GM18508 (cell line): Measurements from ENCODE around the gene P4HB.

Source experiments
- ATAC-seq: cut with Tn5 transposase; IDR thresholded peaks from one replicate; pipeline ENCODE4 v1.9.1; 2021; ENCODE audit warnings: moderate number of reproducible peaks; ENCODE audit not compliant: insufficient read depth, unreplicated experiment

P4HB gene

DNA sequence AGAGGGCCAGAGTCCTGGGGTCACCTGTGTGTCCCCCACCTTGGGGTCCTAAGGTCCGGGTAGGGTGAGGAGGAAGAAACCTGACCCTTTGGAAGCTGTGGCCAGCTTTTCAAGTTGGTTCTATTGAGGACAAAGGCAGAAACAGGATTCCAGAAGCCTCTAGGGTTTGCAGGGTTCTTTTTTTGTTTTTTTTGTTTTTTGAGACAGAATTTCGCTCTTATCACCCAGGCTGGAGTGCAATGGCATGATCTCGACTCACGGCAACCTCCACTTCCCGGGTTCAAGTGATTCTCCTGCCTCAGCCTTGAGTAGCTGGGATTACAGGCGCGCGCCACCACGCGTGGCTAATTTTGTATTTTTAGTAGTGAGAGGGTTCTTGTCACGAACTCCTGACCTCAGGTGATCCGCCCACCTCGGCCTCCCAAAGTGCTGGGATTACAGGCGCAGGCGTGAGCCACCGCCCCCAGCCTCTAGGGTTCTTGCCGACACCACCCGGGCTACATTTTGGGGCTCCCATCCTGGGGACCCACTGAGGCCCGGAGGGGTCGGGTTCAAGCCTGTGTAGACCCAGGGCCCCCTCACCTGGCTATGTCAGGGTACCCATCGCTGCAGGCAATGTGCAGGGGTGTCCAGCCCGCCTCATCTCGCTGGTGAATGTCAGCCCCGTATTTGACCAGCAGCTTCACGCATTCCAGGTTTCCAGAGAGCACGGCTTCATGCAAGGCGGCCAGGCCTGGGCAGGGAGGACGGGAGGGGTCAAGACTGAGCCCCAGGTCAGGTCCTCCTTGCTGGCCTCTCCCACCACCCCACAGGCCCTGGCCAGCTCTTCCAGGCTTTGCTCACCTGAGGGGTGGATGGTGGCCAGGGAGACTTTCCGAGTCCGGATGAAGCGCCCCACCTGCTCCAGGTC is 26.2 kb downstream of the P4HB start:
- no peak for ATAC-seq

DNA sequence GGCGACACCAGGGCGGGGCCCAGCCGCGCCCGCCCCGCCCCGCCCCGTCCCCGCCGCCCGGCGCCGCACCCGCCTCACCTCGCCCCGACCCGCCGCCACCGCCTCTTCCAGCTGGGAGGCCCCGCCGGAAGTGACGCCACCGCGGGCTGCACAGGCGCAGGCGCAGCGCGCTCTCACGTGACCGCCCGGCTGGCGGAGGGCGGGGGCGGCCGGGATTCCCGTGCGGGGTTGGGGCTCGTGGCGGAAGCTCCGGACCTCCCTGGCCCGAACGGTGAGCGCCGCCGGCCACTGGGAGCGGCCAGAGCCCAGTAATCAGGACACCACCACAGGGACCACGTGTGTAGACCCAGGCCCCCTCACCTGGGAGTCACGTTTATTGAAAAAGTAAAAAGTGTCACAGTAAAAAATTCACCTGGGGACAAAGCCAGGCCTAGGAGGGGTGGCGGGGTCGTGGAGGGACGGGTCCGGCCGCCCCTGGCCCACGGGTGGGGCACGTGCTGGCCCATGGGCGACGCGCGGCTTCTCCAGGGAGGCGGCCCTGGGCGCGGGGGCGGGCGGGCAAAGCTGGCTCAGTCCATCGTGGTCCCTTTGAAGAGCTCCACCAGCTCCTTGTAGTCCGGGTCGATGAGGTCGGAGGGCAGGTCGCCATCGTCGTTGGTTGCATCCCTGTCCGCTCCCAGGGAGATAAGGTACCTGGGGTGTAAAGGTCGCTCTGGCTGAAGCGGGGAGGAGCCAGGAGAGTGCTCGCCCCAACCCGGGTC is 27.0 kb downstream of the P4HB start, which contains the start of gene MCRIP1:
Gene MCRIP1, minus strand, starts transcription at position 132 of the 761 bp plus-strand sequence. CDS start 8,785 bp downstream, outside the sequence.
- ATAC-seq: no peak

DNA sequence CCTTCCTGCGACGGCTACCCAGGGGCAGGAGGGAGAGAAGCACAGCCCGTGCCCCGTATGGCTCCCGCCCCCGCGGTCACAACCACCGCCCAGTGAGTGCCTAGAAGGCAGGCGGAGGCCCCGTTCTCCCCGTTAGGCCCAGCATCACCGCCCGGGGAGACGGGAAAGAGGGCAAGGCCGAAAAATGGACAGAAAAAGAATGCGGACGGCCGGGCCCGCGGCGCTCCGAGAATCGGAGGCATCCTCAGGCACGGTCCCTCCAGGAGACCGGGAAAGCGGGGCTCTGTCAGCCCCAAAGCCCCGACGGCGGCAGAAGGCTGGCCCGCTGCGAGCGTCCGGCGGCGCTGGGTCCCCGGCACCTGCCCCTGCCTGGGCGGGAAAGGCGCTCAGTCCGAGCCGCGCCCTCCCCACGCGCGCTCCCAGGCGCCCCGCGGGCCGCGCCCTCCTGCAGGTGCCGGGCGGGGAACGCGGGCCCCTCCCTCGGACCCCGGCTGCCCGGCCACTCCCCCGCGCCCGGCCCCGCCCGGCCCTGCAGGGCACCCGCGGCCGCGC is 27.7 kb downstream of the P4HB start:
- ATAC-seq: no peak

DNA sequence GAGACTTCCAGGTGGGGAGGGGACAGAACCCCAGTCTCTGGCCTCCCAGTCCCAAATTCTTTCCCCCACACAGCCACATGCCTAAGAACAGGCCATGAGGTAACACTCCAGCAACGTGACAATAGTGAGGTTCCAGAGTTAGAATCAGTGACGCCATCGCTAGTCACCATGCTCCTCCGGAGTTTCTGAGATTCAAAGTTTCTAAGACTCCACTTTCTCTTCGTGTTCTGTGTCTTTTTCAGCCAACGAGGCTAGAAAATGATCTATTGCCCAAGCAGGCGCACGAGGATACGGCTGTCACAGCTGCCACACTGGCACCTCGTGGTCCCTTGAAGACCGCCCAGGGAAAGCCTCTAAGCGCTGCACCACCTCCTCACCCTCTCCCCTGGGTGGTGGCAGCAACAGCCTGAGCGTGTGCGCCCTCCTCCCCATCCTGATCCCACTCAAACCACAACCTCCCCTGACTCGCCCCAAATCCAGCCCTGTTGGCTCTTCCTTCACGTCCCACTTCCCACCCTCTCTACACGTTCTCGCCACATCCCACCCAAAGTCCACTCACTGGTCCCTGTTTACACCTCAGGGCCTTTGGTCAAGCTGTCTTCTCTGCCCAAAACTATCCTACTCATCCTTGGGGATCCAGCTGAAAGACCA is 28.3 kb downstream of the P4HB start:
- ATAC-seq: no peak

DNA sequence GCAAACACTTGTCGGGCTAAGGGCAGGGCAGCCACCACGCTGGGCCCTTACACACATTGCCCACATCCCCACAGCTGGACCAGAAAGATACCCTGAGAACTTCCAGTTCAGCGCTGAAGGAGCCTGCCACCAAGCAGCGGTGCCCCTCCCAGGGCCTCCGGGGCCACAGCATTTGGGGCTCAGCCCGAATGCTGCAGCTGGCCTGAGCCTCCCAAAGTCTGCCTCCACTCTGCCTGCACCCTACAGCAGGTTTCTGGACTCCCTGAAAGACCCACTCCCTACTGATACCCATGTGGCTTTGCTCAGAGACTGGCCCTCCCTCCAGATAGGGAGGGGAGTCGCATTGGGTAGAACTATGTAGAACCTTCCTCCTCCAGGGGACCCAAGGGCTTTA is 28.8 kb downstream of the P4HB start:
- ATAC-seq: no peak

DNA sequence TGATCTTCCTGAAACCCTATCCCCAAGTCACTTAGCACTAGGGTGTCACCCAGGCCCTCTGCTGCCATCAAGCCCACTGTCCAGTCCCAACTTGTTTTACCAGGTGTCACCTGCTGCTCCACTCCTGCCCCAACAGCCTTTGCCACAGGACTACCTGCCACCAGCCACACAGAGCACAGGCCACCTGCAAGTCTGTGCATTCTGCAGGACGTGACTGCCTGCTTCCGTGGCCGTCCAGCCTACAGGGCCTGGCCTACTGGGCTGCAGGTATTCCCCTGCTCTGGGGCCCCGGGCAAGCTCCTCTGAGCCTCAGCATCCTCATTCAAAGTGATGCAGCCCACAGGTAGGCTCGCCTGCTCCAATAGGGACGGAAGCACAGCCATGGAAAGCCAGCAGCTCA is 30.5 kb downstream of the P4HB start:
- ATAC-seq: no peak

DNA sequence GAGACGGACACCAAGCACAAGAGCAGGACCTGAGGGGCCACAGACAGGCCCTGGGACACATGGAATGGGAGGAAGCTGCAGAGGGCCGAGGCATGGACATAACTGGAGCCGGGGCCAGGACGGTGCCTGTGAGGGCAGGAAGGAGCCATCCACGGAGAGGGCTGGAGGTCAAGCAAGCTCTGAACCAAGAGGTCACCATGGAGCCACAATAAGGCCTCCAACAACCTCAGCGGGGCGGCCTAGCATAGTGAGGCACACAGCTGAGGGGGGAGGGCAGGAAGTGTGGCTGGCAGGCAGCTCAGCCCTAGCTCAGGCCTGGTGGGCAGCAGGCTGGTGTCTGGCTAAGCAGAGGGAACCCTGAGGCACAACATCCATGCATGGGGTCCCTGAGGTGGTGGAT is 31.7 kb downstream of the P4HB start:
- ATAC-seq: no peak

DNA sequence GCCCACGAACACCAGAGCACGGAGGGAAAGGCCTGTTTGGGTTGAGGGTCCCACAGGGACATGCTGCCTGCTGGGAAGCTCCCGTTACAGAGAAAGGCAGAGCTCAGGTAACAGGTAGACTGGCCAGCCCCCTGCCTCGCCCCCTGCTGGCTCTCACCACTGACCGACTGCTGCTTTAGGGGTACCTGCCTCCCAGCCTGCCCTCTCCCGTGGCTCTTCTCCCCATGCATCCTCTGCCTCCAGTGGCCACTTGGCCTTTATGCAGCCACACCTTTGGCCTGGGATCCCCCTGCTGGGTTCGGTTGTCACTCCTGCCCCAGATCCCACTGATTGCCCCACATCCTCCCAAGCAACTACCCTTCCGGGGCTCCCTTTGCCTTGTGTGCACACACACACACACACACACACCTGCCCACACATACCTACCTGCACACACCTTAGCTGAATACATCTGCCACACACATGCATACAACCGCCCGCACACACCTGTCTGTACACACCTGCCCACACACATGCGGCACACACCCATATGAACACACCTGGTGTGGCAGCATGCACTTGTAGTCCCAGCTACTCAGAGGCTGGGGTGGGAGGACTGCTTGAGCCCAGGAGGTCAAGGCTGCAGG is 34.4 kb downstream of the P4HB start:
- no peak for ATAC-seq

DNA sequence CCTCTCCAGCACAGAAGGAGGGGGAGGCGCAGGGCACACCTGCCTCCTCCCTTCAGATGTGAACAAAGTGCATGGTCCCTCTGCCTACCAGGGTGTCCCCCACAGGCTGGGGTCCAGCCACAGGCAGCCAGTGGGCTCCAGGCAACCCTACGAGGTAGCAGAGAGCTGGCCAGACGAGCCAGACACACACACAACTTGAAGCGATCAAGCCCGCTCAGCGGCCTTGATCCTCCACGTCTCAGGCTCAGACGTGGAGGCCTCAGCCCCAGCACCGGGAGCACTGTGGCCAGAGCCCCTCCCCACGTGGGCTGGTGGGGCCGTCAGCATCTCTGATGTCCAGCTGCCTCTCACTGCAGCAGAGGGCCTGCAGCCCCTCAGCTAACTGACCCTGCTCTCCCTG is 35.7 kb downstream of the P4HB start:
- ATAC-seq: no peak

DNA sequence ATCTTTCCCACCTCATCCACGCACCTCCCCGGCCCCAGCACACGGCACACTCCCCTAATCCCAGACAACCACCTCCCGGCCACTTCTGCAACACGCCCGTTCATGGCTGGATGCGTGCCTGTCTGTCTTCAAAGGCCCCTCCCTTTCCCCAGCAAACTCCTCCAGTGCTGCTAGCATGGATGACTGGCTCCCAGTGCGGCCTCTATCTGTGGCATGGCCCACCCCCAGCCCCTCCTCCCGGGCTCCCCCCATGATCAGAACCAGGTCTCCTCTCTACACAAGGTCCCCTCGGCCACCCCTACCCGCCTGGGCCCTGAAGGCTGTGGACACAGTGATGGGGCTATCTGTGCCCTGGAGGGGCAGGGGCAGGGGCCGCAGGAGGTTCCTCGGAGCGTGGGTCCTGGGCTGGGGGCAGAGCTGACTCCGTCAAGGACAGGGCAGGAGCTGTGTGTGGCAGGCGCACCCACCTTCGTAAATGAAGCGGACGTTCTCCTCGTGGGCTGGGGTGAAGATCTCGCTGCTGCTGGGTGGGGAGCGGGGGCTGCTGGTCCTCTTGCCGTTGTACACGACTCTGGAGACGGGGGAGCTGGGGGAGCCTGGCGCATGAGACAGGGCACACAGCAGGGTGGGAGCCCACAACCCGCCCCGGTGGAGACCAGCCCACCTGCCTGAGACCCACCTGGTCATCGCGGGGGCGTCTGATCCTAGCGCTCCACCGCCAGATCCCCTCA is 36.4 kb downstream of the P4HB start:
- no peak for ATAC-seq

DNA sequence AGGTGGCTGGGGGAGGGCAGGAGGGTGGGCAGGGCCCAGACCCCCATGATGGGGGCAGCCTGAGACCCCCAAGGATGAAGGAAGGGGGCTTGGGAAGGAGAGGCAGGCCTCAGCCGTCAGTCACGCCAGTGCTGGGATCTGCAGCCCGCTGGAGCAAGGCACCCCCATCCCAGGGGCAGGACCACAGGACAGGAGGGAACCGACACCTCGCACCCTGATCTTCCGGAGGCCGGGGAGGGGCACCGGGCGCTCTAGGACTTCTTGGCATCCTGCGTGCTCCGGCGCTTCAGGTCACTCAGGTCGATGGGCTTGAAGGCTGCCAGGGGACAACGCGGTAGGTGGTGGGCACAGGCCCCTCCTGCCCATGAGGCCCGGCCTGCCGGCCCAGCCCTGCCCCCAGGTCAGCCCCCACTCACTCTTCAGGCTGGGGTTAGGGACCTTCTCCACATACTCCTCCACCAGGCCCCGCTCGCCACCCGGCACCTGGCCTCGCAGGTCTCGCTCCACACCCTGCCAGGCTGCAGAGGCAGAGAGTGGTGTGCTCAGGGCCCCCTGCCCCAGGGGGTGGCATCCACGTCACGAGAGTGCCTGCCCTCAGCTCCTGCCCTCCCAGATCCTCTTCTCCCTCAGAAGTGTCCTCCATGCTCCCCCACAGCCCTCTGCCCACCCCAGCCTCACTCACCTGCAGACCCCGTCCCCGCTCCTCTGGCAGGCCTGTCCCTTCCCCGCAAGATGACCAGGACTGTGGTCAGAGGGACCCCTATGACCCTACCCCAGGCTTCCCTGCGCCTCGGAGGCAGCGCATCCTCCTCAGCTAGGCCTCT is 37.1 kb downstream of the P4HB start:
- no peak for ATAC-seq

DNA sequence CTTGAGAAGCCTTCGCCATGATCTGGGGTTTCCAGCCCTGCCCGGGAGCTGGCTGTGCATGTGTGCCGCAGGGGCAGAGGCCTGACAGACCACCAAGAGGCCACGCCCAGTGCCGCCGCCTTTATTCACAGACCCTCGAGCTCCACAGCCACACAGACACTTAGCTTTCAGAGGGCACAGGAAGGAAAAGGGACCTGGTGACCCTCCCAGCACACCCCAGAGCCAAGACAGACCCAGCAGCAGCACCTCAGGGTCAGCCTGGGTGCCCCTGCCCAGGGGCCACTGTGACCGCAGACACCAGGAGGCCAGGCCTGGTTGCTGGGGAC is 38.1 kb downstream of the P4HB start:
- no peak for ATAC-seq

DNA sequence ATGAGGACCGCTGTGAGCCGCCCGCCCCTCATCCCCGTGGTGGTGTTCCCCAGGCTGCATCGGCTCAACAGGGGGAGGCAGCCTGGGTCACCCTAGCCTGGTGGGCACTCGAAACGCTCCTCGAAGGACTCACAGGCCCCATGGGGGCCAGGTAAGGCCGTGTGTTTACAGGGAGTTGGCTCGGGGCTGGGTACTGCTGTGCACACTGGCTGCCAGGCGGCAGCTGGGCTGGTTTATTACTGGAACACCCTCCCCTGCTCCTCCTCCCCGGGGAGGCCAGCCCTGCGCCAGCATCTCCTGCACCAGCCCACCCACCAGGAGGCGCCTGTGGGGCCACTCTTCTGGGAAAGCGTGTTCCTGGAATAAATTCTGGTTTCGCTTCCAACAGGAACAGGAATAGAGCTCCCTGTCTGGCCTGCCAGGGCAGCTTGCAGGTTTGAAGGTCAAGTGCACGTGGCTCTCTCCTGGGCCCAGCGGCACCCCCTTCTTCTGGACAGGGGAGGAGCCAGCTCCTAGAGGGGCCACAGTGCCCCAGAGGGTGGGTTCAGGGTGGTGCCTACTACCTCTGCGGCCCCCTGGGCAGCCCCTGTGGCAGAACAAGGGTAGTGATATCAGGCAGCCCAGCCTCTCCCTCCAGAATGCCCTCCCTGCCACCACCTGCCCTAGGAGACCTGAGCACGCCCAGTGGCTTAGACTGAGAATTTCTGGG is 38.6 kb downstream of the P4HB start:
- ATAC-seq: no peak

DNA sequence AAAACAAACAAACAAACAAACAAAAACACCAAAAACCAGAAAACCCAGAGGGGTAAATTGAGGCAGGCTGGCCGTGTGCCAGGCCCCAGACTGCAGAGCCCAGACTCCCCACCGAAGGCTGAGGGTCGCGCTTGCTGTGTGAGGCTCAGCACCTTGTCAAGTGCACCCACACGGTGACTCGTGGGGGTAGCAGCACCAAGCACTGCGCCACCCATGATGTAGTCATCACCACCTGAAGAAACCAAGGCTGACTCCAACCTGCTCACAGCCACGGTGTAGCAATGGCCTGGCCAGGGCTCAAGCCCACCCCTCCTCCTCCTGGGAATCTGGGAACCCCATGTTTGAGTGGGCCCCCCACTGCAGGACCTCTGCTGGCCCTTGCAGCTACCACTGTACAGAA is 39.2 kb downstream of the P4HB start:
- ATAC-seq: no peak

DNA sequence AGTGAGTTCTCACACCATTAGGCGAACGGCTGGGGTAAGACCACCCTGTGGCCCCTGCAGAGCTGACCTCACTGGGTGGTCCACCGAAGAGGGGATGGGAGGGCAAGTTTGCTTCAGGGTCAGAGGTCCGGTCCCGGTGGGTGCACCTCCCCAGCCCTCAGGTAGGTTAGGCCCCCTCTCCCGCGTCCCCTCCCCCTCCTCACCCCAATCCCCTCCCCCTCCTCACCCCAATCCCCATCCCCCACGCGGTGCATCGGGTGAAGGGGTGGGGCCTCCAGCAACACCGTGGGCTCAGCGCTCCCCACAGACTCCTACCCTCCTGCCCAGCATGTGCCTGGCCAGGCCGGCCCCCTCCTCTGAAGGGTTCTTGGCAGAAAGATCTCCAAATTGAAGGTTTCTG is 40.6 kb downstream of the P4HB start:
- no peak for ATAC-seq

DNA sequence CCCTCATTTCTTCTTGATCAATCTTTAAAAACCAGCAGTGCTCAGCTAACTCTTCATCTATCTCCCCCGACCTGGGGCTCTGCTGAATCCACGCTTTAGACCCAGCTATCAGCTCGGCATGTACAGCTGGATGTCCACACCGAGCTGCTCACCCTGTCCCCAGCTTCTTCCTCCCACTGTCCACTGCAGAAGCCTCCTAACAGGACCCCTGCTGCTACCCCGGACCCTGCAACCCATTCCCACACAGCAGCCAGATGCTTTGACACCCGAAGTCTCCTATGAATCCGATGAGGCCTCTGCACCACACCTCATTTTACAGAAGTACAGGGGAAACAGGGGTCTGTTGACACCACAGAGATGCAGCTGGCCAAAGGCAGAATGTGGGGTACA is 42.6 kb downstream of the P4HB start:
- ATAC-seq: no peak

DNA sequence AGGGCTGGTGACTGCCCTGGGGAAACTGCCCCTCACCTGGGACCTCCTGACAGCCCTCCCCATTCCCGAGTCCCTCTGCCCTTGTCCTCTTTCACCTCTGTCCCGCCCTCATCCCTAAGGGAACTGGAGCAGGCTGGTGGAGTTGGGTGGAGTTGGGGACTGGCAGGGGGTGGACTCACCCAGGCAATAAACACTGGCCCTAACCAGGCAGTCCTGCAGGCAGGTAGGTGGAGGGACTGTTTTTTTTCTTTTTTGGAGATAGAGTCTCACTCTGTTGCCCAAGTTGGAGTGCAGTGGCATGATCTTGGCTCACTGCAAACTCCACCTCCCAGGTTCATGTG is 44.7 kb downstream of the P4HB start:
- no peak for ATAC-seq
